ENCODE measurements around the gene ZNF431.
"Not testable (repeated sequence)": the region's sequence is repeated elsewhere in the genome, so short reads cannot be mapped to it uniquely, and the experiment has no call there.

Gene ZNF431

DNA sequence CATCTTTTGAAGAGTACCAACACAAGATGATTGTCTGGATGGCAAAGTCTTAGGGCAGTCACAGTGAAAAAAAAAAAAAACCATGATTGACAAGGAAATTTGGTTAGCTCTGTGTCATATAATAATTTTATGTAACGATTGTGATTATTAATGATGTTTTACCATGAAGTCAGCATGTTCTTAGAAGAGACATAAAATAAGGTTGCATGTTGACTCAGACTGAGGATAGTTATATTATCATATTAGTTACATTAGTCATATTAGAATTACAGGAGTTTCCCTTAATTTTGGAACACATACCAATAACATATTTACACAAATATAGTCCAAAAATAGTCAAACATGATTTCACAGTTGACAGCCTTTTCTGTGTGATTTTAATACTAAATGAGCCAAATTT, 5.7 kb downstream of the ZNF431 start:
- DNase-seq, result no peak

DNA sequence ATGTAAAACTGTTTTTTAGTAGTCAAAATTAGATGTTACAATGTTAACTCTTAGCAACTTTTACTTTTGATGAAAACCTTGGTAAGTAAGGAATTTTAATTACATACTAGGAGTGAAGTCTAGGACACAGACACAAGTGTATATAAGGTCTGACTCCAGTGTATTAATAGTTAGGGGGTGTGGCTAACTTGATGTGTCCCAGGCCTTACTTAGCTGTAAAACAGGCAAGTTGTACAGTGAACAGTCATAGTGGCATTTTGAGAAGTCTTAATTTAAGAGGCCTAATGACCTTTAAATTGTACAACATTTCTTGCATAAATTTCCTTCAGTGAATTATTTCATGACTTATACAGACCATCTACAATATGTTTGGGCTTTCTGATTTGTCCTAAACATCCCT, 6.8 kb downstream of the ZNF431 start:
- no peak for DNase-seq

DNA sequence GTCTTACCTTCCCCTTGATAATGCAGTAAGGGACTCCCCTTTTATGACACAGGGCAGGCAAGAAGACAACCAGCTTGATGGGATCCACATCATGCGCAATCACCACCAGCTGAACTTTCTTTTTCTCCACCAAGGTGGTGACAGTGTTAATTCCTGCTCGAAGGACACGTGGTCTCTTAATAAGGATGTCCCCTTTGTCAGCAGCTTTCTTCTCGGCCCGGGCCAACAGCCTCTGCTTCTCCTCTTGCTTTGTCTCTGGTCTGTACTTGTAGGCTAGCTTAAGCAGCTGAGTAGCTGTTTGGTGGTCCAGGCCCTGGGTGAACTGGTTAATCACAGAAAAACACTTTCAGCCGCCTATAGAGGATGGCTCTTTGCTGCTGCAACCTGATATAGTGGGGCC, 8.0 kb downstream of the ZNF431 start:
- no peak for DNase-seq

DNA sequence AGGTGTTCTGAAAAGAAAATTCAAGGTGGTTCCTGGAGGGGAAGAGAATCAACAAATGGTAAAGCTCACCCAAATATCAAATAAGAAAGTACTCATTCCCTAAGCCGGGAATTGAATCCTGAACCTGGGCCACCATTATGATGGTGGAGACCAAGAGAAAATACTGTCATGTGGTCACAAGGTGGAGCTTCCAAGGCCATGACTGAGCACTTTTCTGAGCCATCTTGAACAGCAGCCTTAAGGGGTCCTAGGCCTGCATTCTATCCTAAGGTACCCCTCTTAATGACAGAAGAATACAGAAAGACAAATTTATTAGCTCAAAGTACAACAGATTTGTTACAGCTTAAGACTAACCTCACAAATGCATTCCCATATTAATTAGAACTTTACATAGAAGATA, 9.6 kb downstream of the ZNF431 start:
- no peak for DNase-seq

DNA sequence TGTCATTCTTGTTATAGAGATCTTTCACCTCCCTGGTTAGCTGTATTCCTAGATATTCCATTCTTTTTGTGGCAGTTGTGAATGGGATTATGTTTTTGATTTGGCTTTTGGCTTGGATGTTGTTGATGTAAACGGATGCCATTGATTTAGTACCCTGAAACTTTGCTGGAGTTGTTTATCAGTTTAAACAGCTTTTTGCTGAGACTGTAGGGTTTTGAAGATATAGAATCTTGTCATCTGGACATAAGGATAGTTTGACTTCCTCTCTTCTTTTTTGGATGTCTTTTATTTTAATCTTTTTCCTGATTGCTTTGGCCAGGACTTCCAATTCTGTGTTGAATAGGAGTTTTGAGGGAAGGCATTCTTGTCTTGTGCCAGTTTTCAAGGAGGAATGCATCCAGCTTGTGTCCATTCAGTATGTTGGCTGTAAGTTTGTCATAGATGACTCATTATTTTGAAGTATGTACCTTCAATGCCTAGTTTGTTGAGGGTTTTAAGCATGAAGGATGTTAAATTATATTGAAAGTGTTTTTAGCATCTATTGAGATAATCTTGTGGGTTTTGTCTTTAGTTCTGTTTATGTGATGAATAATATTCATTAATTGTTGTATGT, 16.8 kb downstream of the ZNF431 start:
- DNase-seq, result no peak

DNA sequence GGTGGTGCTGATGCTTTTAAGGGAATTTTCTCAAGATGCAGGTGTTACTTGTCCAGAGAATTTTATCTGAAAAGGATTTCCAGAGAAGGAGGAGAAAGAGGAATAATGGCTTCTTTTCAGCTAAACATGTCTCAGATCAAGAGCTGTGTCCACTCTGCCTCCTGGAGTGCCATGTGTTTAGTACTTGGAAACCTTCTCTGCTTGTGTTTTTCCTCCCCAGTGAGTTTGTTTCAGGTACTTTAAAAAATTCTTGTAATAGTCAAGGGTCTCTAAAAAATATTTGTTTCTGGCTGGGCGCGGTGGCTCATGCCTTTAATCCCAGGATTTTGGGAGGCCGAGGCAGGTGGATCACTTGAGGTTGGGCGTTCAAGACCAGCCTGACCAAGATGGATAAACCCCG, 22.7 kb downstream of the ZNF431 start:
- DNase-seq, result no peak

DNA sequence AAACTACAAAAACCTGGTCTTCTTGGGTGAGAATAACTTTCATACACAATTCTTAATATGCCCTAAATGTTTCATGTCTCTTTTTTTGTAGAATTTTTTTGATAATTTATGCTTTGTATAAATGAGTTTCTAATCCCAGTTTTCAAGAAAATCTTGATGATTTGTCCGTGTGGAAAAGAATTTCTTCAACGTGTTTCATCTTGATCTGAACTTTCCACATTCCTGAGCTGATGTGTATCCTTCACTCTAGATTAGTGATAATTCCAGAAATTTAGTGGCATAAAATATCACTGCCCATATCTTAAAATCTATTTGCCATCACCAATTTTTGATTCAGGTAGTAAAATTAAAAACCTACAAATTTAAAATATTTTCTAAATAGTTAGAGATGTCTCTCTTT, 24.6 kb downstream of the ZNF431 start:
- no peak for DNase-seq

DNA sequence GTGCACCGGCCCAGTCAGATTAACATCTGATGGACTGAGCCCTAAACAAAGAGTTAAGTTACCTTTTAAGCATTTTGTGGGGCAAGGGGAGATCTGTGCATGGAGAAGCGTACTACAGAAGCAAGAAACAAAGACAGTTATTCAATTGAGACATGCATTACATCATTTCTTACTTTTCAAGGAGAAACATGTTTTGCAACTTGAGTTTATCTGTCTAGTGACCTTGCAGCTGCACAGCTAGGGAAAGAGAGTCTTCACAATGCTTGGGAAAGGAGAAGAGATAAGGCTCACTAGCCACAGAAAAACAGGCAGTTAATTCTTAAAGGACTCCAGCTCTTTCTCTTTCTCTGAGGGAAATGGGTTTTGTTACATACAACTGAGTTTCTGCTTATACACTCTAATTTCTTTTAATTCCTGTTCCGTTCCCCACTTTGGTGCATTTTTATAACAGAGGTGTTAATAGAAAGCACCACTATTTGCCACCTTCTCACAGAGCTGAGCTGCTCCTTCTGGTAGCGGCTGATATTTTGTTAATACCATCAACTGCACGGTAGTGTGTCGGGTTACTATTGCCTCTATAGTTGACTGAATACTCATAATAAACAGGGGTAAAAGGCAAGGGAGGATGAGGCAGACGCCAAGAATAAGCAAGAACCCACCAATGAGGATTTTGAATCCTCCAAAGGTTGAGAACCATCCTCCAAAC, 55.9 kb downstream of the ZNF431 start:
- no peak for DNase-seq

DNA sequence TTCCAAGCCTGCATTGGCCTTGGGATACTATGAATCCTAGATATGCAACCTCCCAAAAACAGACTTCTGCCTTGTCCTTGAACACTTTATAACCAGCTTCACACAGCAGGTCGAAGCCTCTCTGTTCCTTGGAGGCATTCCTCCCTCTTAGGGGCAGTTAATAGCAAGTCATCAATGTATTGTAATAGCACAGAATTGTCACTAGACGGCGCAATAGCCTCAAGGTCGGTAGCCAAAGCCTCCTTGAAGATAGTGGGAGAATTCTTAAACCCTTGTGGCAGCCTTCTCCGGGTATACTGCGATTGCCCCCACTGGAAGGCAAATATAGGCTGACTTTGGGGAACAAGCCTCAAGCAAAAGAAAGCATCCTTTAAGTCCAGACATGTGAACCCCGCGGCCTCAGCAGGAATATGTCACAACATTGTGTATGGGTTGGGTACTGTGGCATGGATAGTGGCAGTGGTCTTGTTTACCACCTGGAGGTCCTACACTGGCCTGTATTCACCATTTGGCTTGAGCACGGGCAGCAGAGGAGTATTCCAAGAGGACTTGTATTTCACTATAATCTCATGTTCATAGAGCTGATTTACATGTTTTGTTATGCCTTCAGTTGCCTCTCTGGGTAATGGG, 61.1 kb downstream of the ZNF431 start:
- DNase-seq, result no peak

DNA sequence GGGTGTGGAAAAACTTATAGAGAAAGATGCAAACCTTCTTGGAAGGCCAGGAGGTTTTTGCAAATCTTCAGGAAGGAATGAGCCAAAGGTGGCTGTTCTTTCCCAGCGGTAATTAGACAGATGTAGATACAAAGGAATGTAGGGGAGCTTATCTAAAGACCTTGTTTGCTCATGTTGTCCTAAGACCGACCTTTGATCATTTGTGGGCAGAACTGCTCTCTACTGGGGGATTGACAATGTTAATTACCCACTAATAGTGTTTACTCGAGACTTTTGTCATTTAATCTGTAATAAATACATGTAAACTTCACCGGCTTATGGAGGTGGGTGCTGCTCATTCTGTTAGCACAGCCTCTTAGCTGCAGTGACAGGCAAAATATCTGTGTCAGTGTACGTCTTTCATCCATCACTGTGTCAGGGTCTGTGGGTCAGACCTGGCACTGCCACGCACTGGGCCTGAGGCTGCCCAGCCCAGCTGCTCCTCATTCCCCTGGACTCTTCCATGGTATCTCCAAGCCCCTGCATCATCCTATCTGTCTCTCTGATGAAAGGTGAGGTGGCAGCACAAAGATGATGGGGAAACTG, 68.3 kb downstream of the ZNF431 start:
- no peak for DNase-seq

DNA sequence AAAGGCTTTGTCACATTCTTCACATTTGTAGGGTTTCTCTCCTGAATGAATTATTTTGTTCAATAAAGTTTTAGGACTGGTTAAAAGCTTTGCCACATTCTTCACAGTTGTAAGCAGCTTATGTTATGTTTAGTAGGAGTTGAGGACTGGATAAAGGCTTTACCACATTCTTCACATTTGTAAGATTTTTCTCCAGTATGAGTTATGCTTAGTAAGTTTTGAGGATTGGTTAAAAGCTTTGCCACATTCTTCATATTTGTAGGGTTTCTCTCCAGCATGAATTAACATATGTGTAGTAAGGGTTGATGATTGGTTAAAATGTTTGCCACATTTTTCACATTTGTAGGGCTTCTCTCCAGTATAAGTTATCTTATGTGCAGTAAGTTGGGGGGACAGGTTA, 79.9 kb downstream of the ZNF431 start:
- no peak for DNase-seq

DNA sequence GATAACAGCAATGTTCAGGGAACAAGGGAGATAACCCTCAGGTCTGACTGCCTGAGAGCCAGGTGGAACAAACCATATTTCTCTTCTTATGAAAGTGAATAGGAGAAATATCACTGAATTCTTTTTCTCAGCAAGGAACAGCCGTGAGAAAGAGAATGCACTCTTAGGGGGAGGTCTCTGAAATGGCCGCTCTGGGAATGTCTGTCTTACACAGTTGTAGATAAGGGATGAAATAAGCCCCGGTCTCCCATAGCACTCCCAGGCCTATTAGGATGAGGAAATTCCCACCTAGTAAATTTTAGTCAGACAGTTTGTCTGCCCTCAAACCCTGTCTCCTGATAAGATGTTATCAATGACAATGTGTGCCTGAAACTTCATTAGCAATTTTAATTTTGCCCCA, 88.1 kb downstream of the ZNF431 start:
- not testable (repeated sequence) for DNase-seq

DNA sequence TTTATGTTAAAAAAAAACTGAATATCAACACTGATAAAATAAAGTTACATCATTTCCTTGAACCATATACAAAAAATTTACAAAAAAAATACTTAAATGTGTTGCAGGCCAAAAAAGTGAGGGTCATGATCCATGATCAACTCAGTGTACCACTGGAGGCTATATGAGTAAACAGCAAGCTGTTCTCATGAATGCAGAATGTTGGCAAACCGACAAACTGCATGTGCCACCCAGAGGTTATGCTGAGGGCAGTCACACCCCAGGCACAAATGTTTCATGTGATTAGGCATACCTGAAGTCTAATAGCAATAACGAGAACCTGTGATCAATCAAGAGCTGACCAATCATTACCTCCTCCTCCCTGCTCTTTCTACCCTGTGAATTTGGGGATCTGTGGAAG, 91.9 kb downstream of the ZNF431 start:
- no peak for DNase-seq

DNA sequence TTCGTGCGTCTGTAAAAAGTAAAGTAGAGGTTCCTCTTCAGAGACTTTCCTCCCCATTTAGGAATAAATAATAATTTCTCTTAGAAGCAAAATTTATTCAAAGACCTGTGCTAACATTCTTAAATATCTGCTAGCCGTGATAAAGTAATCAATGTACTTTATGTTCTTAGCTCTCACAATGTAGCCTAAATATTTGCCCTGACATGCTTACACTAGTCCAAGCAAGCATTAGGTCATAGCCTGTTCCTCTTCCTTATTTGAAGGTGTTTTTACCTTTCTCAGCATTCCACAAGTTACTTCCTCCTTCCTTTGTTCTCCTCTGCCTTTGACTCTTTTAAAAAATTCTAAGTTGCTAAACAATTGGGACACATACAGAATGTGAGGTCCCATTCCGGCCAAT, 94.9 kb downstream of the ZNF431 start:
- not testable (repeated sequence) for DNase-seq

DNA sequence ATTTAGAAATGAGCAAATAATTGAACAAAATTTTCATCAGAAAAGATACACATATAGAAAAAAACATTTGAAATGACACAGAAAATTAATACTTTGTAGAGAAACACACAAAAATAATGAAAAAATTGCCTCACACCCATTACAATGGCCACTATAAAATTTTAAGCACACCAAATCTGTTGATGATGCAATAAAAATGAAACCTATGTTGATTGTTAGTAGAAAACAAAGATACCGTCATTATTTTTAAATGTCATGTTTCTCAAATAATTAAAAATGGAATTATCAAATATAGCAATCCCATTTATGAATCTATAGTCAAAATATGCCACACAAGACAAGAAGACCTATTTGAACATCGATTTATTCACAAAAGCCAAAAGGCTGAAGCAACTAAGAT, 96.8 kb downstream of the ZNF431 start:
- no peak for DNase-seq

All from cerebellar nuclear complex (tissue), 1 donor.